Stimulated activated memory B cell treated with anti-CD40 and anti-IgM and Interleukin-4, amounts not matched to agents 10 μg/mL and 1 μg/mL and 100 μg/mL, for 72 hours (primary cell): ENCODE measurements around the gene CENPN.

Experiments
- ATAC-seq: fragments of 150-1000 bp; cut with Tn5 transposase; 2 replicates; pipeline ENCODE4 v1.10.0; 2021
- H3K27ac Mint-ChIP-seq: one replicate; pipeline ENCODE4 v1.8.0; 2022; ENCODE audit warnings: mild to moderate bottlenecking, mixed read lengths
- H3K27me3 Mint-ChIP-seq: one replicate; pipeline ENCODE4 v1.8.0; 2022; ENCODE audit warnings: mixed read lengths
- H3K36me3 Mint-ChIP-seq: one replicate; pipeline ENCODE4 v1.8.0; 2022; ENCODE audit warnings: mixed read lengths
- H3K4me1 Mint-ChIP-seq: one replicate; pipeline ENCODE4 v1.8.0; 2022; ENCODE audit warnings: mixed read lengths
- H3K4me3 Mint-ChIP-seq: one replicate; pipeline ENCODE4 v1.8.0; 2022; ENCODE audit warnings: mild to moderate bottlenecking, moderate library complexity, mixed read lengths
- H3K9me3 Mint-ChIP-seq: one replicate; pipeline ENCODE4 v1.8.0; 2022; ENCODE audit warnings: mixed read lengths

The CENPN gene

GRCh38 chr16:81000873-81001272, 6.1 kb upstream of the CENPN start:
- H3K4me1 Mint-ChIP-seq: peaks cover 81% of the 10 kb centered on the region
- no peak for ATAC-seq
- no peak overlapping the region for H3K4me3 Mint-ChIP-seq
- no peaks in the 10 kb centered on the region for H3K27me3 Mint-ChIP-seq
- no peaks in the 10 kb centered on the region for H3K9me3 Mint-ChIP-seq
- peaks cover 9% of the 10 kb centered on the region for H3K36me3 Mint-ChIP-seq
- H3K27ac Mint-ChIP-seq: no peak overlapping the region

DNA sequence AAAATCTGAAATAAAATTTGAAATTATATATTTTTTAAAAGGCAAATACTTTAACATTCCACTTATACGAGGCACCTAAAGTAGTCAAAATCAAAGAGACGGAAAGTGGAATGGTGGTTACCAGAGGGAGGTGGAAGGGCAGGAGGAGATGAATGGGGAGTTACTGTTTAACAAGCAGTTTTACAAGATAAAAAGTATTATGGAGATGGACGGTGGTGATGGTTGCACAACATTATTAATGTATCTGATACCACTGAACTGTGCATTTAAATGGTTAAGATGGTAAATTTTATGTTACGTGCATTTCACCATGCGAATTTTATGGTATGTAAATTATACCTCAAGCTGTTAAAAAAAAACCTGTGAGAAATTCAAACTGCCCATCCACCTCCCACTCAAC, 5.7 kb upstream of the CENPN start:
- peaks cover 9% of the 10 kb centered on the region for H3K36me3 Mint-ChIP-seq
- no peaks in the 10 kb centered on the region for H3K9me3 Mint-ChIP-seq
- peaks cover 84% of the 10 kb centered on the region for H3K4me1 Mint-ChIP-seq
- H3K27me3 Mint-ChIP-seq: no peaks in the 10 kb centered on the region
- H3K27ac Mint-ChIP-seq: no peak overlapping the region
- ATAC-seq: no peak
- no peak overlapping the region for H3K4me3 Mint-ChIP-seq

DNA sequence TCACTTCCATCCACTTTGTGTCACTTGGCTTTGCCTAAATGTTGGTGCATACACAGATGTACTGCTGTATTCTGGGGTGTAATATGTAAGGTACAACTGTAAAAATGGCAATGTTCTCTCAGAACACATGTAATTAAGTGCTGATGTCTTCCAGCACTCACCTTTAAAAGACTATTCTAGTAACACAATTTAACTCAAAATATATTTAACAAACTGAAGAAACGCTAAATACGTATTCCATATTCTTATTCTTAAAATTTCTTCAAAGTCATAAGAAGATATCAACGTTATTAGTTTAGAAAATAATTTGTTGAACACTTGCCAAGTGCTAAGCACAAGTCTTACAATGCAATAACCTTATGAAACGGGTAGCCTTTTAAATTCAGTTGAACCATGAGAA, 4.0 kb upstream of the CENPN start:
- peaks cover 74% of the 10 kb centered on the region for H3K4me1 Mint-ChIP-seq
- H3K27me3 Mint-ChIP-seq: no peaks in the 10 kb centered on the region
- H3K36me3 Mint-ChIP-seq: peaks cover 9% of the 10 kb centered on the region
- H3K9me3 Mint-ChIP-seq: no peaks in the 10 kb centered on the region
- no peak for ATAC-seq
- no peak overlapping the region for H3K4me3 Mint-ChIP-seq
- H3K27ac Mint-ChIP-seq: no peak overlapping the region

DNA sequence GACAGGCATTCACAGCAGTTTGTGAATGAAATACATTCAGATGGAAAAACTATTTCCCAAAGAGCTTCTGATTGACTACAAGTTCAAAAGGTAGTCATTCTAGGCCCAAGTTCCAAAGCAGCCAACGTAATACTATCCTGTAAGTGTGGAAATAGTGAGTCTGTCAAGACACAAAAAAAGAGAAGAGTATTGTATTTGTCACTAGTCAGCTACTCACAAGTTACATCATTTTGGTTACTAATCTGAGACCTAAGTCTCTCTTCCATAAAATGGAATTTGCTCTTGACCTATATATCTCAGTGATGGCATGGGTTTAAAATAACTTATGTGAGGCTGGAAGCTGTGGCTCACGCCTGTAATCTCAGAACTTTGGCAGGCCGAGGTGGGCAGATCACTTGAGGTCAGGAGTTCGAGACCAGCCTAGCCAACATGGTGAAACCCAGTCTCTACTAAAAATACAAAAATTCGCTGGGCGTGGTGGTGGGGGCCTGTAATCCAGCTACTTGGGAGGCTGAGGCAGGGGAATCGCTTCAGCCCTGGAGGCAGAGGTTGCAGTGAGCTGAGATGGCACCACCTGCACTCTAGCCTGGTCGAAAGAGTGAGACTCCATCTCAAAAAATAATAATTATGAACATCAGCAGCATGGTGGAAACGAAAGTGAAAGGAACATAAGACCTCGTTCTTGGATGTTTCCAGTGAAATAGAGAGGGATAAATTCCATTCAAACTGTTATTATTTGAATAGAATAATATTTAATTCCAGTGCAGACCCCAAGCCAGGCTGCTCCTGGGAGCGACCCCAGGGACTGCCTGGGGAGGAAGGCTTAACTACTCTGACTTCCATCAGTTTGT, 3.2 kb upstream of the CENPN start:
- Mint-ChIP-seq H3K4me3 (peak overlapping the region; percentile 38), H3K36me3 (peaks cover 9% of the 10 kb centered on the region), H3K4me1 (peaks cover 70% of the 10 kb centered on the region), H3K27ac (peak overlapping the region; percentile 99), H3K9me3 (no peaks in the 10 kb centered on the region), H3K27me3 (no peaks in the 10 kb centered on the region)
- ATAC-seq: no peak

GRCh38 chr16:81004646-81005353, 2.2 kb upstream of the CENPN start:
- H3K27ac Mint-ChIP-seq: peak overlapping the region; percentile 99
- peak overlapping the region; percentile 99 for H3K4me3 Mint-ChIP-seq
- H3K27me3 Mint-ChIP-seq: no peaks in the 10 kb centered on the region
- peaks cover 61% of the 10 kb centered on the region for H3K4me1 Mint-ChIP-seq
- no peaks in the 10 kb centered on the region for H3K9me3 Mint-ChIP-seq
- peaks cover under 1% of the 10 kb centered on the region for H3K36me3 Mint-ChIP-seq
- ATAC-seq: no peak

DNA sequence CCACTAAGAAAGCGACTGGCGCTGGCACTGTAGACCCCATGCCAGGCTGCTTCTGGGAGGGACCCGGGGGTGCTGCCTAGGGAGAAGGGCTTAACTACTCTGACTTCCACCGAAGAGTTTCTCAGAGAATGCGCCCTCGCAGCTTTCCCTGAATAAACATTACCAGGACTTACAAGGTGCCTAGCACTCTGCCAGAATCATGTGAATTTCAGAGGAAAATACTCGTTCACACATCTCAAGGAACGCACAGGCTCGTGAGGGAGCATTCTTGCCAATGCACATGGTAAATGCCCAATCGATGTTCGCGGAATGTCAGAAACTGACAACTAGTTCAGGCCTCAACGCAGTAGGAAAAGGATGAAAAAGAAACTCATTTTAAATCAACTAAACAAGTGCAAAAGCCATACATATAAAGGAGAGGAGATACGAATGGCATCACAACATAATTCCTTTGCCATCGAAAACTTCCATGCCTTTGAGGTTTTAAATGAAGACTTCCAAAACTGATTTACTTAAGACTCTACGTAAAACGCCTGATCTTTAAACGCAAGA, 1.3 kb upstream of the CENPN start:
- peak overlapping the region; percentile 99 for H3K27ac Mint-ChIP-seq
- no peaks in the 10 kb centered on the region for H3K27me3 Mint-ChIP-seq
- H3K9me3 Mint-ChIP-seq: no peaks in the 10 kb centered on the region
- peaks cover 52% of the 10 kb centered on the region for H3K4me1 Mint-ChIP-seq
- peaks cover under 1% of the 10 kb centered on the region for H3K36me3 Mint-ChIP-seq
- peak overlapping the region; percentile 99 for H3K4me3 Mint-ChIP-seq
- ATAC-seq: no peak

GRCh38 chr16:81006211-81006812, 702 bp upstream of the CENPN start:
- Mint-ChIP-seq H3K4me3 (peak overlapping the region; percentile 99), H3K27me3 (no peaks in the 10 kb centered on the region), H3K27ac (peak overlapping the region; percentile 99), H3K9me3 (no peaks in the 10 kb centered on the region), H3K36me3 (peaks cover 4% of the 10 kb centered on the region), H3K4me1 (peaks cover 52% of the 10 kb centered on the region)
- ATAC-seq: peak; percentile 53

DNA sequence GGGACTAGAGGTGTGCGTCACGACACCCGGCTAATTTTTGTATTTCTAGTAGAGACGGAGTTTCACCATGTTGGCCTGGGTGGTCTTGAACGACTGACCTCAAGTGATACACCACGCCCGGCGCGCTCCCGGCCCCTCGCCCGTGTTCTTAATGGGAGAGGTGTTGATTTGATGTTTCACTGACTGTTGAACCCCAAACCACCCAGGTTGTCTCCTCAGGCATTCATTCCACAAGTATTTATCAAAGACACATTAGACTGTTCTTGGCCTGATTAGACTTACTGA, 1.4 kb downstream of the CENPN start:
- Mint-ChIP-seq H3K27ac (peak overlapping the region; percentile 99), H3K36me3 (peaks cover 15% of the 10 kb centered on the region), H3K4me1 (peaks cover 34% of the 10 kb centered on the region), H3K27me3 (no peaks in the 10 kb centered on the region), H3K9me3 (no peaks in the 10 kb centered on the region), H3K4me3 (peak overlapping the region; percentile 99)
- ATAC-seq: no peak

- Mint-ChIP-seq H3K36me3 (peaks cover 31% of the 10 kb centered on the region), H3K27me3 (no peaks in the 10 kb centered on the region), H3K9me3 (no peaks in the 10 kb centered on the region), H3K4me3 (no peak overlapping the region), H3K4me1 (peaks cover 5% of the 10 kb centered on the region), H3K27ac (no peak overlapping the region)
- ATAC-seq: no peak
Measured at GRCh38 chr16:81012974-81013373, 6.0 kb downstream of the CENPN start.

DNA sequence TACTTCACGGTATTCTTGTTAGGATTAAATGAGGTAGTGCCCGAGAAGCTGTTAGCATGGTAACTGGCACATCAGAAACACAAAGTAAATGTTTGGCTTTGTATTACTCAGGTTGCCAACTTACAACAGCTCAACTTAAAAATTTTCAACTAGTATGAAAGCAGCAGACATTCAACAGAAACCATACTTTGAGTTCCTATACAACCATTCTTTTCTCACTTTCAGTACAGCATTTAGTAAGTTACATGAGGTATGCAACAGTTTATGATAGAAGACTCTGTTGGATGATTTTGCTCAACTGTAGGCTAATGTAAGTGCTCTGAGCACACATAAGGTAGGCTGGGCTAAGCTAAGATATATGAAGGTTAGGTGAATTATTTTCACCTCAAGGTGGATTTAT, 7.7 kb downstream of the CENPN start:
- H3K27ac Mint-ChIP-seq: no peak overlapping the region
- H3K36me3 Mint-ChIP-seq: peaks cover 46% of the 10 kb centered on the region
- no peaks in the 10 kb centered on the region for H3K27me3 Mint-ChIP-seq
- no peaks in the 10 kb centered on the region for H3K4me1 Mint-ChIP-seq
- no peak for ATAC-seq
- no peak overlapping the region for H3K4me3 Mint-ChIP-seq
- no peaks in the 10 kb centered on the region for H3K9me3 Mint-ChIP-seq

- Mint-ChIP-seq H3K4me1 (no peaks in the 10 kb centered on the region), H3K9me3 (no peaks in the 10 kb centered on the region), H3K4me3 (no peak overlapping the region), H3K27ac (no peak overlapping the region), H3K27me3 (no peaks in the 10 kb centered on the region), H3K36me3 (peaks cover 43% of the 10 kb centered on the region)
- no peak for ATAC-seq
Measured at GRCh38 chr16:81018496-81018895, 11.5 kb downstream of the CENPN start.

DNA sequence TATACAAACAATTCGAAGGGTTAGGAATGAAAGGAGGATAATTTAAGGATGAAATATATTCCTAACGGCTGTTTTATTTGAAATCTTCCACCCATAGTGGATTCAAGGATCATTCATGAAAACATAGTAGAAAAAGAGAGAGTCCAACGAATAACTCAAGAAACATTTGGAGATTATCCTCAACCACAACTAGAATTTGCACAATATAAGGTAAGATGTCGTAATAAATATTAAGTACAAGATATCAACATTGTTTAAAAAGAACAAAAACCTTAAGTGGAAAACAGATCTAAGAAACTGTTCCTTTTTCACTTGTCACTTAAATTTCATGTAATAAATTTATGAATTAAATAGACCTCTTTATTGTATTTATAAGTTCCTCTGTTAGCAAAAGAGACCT, 19.4 kb downstream of the CENPN start:
- Mint-ChIP-seq H3K27ac (no peak overlapping the region), H3K4me1 (no peaks in the 10 kb centered on the region), H3K27me3 (no peaks in the 10 kb centered on the region), H3K4me3 (no peak overlapping the region), H3K9me3 (no peaks in the 10 kb centered on the region), H3K36me3 (peaks cover 30% of the 10 kb centered on the region)
- ATAC-seq: no peak

DNA sequence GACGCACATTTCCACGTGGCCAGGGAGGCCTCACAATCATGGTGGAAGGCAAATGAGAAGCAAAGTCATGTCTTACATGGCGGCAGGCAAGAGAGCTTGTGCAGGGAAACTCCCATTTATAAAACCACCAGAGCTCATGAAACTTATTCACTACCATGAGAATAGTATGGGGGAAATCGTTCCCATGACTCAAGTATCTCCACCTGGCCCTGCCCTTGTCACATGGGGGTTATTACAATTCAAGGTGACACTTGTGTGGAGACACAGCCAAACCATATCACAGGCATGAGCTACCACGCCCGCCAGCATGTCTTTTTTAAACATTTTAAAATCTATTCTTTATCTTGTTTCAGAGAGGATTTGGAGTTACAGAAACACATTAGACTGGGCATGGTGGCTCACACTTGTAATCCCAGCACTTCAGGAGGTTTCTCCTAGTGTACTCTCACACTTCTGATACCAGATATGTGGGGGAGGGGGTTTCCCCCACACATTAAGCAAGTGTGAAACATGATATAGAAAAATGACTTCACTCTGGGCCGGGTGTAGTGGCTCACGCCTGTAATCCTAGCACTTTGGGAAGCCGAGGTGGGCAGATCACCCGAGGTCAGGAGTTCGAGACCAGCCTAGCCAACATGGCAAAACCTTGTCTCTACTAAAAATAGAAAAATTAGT, 23.1 kb downstream of the CENPN start:
- Mint-ChIP-seq H3K4me3 (no peak overlapping the region), H3K36me3 (peaks cover 32% of the 10 kb centered on the region), H3K27ac (no peak overlapping the region), H3K9me3 (no peaks in the 10 kb centered on the region), H3K27me3 (no peaks in the 10 kb centered on the region), H3K4me1 (no peaks in the 10 kb centered on the region)
- no peak for ATAC-seq

DNA sequence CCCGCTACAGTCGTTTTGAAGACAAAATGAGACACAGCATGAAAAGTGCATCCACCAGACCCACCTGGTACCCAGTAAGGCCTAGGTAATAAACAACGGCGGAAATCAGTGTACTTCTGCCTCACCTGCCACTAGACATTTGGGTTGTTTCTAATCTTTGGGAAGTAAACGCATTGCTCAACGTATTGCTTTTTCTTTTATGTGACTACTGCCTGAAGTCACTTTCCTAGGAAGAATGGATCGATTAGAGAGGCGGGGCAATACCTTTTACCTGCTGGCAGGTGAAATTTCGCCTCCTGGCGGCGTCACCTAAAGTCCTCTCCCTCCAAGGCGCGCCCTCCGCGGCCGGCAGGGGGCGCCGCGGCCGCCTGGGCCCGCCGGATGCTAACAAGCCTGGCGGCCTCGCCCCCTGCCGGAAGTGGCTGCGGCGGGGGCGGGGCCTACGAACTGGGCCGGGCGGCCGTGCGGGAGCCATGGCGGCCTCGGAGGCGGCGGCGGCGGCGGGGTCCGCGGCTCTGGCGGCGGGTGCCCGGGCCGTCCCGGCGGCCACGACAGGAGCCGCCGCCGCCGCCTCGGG, 28.5 kb downstream of the CENPN start, which contains the start of gene ATMIN:
Gene ATMIN (plus strand): TSS at position 445 of the 577 bp plus-strand sequence. CDS start 29 bp downstream, at position 474.
- H3K9me3 Mint-ChIP-seq: no peaks in the 10 kb centered on the region
- H3K4me3 Mint-ChIP-seq: peak within 1 kb of the TSS; percentile 76

More for the DNA sequence above, 28.5 kb downstream of the CENPN start, which contains the start of gene ATMIN:
- Mint-ChIP-seq H3K4me1 (peaks cover 25% of the 10 kb centered on the region), H3K36me3 (peaks cover 18% of the 10 kb centered on the region), H3K27ac (no peak within 1 kb of the TSS), H3K27me3 (no peaks in the 10 kb centered on the region)
- peak; percentile 98 for ATAC-seq
